SU-DHL-6 (cell line): ENCODE measurements around the gene RBBP5.

Experiments
- EZH2phosphoT487 ChIP-seq: fragments of 200-600 bp; sonication (generic), shearing (Covaris generic); conservative IDR thresholded peaks from 2 replicates; pipeline ENCODE4 v1.6.1; 2018; ENCODE audit warnings: mild to moderate bottlenecking, antibody characterized with exemption, low read length, moderate library complexity, mixed read lengths
- TF ChIP-seq, protein P1 (sequence below): fragments of 200-600 bp; sonication (generic); IDR thresholded peaks from one replicate; pipeline ENCODE4 v1.5.1; 2017; ENCODE audit warnings: antibody characterized with exemption, mild to moderate bottlenecking, low read length, moderate library complexity; ENCODE audit not compliant: insufficient read depth, poor library complexity, severe bottlenecking

DNA sequence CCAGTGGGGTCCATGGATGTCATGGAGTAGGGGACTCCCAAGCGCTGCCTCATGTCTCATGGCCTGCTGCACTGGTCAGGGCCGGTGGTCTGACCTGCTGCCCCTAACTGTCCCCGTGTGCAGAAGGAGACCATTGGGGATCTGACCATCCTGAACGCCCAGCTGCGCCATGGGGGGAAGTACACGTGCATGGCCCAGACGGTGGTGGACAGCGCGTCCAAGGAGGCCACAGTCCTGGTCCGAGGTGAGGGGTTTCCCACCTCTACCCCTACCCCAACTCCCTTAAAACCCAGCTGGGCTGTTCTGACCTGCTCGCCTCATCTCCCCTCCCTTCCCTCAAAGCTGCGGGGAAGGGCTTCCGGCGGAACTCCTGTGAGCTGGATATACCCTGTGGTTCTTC lies 56.1 kb downstream of the RBBP5 start:
- TF ChIP-seq, protein P1, sequence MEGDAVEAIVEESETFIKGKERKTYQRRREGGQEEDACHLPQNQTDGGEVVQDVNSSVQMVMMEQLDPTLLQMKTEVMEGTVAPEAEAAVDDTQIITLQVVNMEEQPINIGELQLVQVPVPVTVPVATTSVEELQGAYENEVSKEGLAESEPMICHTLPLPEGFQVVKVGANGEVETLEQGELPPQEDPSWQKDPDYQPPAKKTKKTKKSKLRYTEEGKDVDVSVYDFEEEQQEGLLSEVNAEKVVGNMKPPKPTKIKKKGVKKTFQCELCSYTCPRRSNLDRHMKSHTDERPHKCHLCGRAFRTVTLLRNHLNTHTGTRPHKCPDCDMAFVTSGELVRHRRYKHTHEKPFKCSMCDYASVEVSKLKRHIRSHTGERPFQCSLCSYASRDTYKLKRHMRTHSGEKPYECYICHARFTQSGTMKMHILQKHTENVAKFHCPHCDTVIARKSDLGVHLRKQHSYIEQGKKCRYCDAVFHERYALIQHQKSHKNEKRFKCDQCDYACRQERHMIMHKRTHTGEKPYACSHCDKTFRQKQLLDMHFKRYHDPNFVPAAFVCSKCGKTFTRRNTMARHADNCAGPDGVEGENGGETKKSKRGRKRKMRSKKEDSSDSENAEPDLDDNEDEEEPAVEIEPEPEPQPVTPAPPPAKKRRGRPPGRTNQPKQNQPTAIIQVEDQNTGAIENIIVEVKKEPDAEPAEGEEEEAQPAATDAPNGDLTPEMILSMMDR: no peak
- no peak for TF ChIP-seq EZH2phosphoT487
